Neural crest cell (in vitro differentiated cells): ENCODE results near the gene COX6B1. TPM values are rescaled to one million over a fixed set of nuclear protein-coding genes. Genes with fewer than 3 reads are reported as not detected.

Source experiments
- DNase-seq: peaks from one replicate; pipeline ENCODE4 v3.0.0; 2021; ENCODE audit warnings: low read depth, mixed read lengths, low spot score
- H3K27ac Mint-ChIP-seq: one replicate; pipeline ENCODE4 v1.8.0; 2021; ENCODE audit warnings: mild to moderate bottlenecking, mixed read lengths; ENCODE audit not compliant: unreplicated experiment
- H3K27me3 Mint-ChIP-seq: 2 replicates; pipeline ENCODE4 v1.8.0; 2021; ENCODE audit warnings: low read depth, mild to moderate bottlenecking, mixed read lengths
- H3K36me3 Mint-ChIP-seq: 2 replicates; pipeline ENCODE4 v1.8.0; 2021; ENCODE audit warnings: low read depth, mild to moderate bottlenecking, mixed read lengths
- H3K4me1 Mint-ChIP-seq: 2 replicates; pipeline ENCODE4 v1.8.0; 2021; ENCODE audit warnings: mixed read lengths
- H3K4me3 Mint-ChIP-seq: one replicate; pipeline ENCODE4 v1.8.0; 2021; ENCODE audit warnings: mild to moderate bottlenecking, mixed read lengths
- H3K9me3 Mint-ChIP-seq: 2 replicates; pipeline ENCODE4 v1.8.0; 2021; ENCODE audit warnings: mixed read lengths
- CTCF ChIP-seq: fragments of 200-600 bp; sonication (generic); conservative IDR thresholded peaks from 2 replicates; pipeline ENCODE4 v1.5.0; 2021; ENCODE audit warnings: antibody characterized with exemption, mild to moderate bottlenecking
- total RNA-seq: library from RNA; stranded (reverse); gene quantifications from 2 replicates; pipeline ENCODE4 v1.2.1, GENCODE V29; 2021

The COX6B1 gene
- total RNA-seq, 1 donor from 2014 or later: 339 TPM

- no peak overlapping the region for H3K27ac Mint-ChIP-seq
- no peak for TF ChIP-seq CTCF
- H3K4me3 Mint-ChIP-seq: no peak overlapping the region
- H3K9me3 Mint-ChIP-seq: no peaks in the 10 kb centered on the region
- H3K27me3 Mint-ChIP-seq: peaks cover 48% of the 10 kb centered on the region
- H3K36me3 Mint-ChIP-seq: no peaks in the 10 kb centered on the region
- H3K4me1 Mint-ChIP-seq: peaks cover 5% of the 10 kb centered on the region
- DNase-seq: no peak
Observed at GRCh38 chr19:35669566-35669965, 21.4 kb downstream of the COX6B1 start.

- DNase-seq: no peak
- no peaks in the 10 kb centered on the region for H3K9me3 Mint-ChIP-seq
- TF ChIP-seq CTCF: no peak
- H3K4me1 Mint-ChIP-seq: peaks cover 5% of the 10 kb centered on the region
- H3K27me3 Mint-ChIP-seq: peaks cover 48% of the 10 kb centered on the region
- no peak overlapping the region for H3K27ac Mint-ChIP-seq
- H3K4me3 Mint-ChIP-seq: no peak overlapping the region
- no peaks in the 10 kb centered on the region for H3K36me3 Mint-ChIP-seq
Observed at GRCh38 chr19:35669974-35670373, 21.9 kb downstream of the COX6B1 start.

- H3K27ac Mint-ChIP-seq: no peak overlapping the region
- H3K4me3 Mint-ChIP-seq: no peak overlapping the region
- H3K4me1 Mint-ChIP-seq: peaks cover 5% of the 10 kb centered on the region
- H3K27me3 Mint-ChIP-seq: peaks cover 49% of the 10 kb centered on the region
- no peak for TF ChIP-seq CTCF
- H3K36me3 Mint-ChIP-seq: no peaks in the 10 kb centered on the region
- H3K9me3 Mint-ChIP-seq: no peaks in the 10 kb centered on the region
- no peak for DNase-seq
Observed at GRCh38 chr19:35670686-35671085, 22.6 kb downstream of the COX6B1 start.

- H3K27me3 Mint-ChIP-seq: peaks cover 52% of the 10 kb centered on the region
- no peak for TF ChIP-seq CTCF
- no peak overlapping the region for H3K4me3 Mint-ChIP-seq
- no peak overlapping the region for H3K27ac Mint-ChIP-seq
- H3K36me3 Mint-ChIP-seq: no peaks in the 10 kb centered on the region
- peaks cover 5% of the 10 kb centered on the region for H3K4me1 Mint-ChIP-seq
- DNase-seq: no peak
- no peaks in the 10 kb centered on the region for H3K9me3 Mint-ChIP-seq
Observed at GRCh38 chr19:35671818-35672217, 23.7 kb downstream of the COX6B1 start.

- H3K4me3 Mint-ChIP-seq: peak overlapping the region; percentile 33
Observed at GRCh38 chr19:35673121-35673804, 25.1 kb downstream of the COX6B1 start.

More at GRCh38 chr19:35673121-35673804, 25.1 kb downstream of the COX6B1 start:
- peak; percentile 25 for DNase-seq
- Mint-ChIP-seq H3K4me1 (peaks cover 5% of the 10 kb centered on the region), H3K27me3 (peaks cover 56% of the 10 kb centered on the region), H3K36me3 (no peaks in the 10 kb centered on the region), H3K27ac (no peak overlapping the region), H3K9me3 (no peaks in the 10 kb centered on the region)
- TF ChIP-seq CTCF: no peak
